GM12873 (cell line): ENCODE results near the gene GLB1L3.

Experiments used
- TF ChIP-seq, protein P1 (sequence below): IDR thresholded peaks from 2 replicates; pipeline ENCODE4 v1.5.1; 2012; ENCODE audit warnings: low read depth, mild to moderate bottlenecking, moderate library complexity, low read length, control low read depth; ENCODE audit not compliant: insufficient read depth; ENCODE audit errors: missing control alignments

Gene GLB1L3

DNA sequence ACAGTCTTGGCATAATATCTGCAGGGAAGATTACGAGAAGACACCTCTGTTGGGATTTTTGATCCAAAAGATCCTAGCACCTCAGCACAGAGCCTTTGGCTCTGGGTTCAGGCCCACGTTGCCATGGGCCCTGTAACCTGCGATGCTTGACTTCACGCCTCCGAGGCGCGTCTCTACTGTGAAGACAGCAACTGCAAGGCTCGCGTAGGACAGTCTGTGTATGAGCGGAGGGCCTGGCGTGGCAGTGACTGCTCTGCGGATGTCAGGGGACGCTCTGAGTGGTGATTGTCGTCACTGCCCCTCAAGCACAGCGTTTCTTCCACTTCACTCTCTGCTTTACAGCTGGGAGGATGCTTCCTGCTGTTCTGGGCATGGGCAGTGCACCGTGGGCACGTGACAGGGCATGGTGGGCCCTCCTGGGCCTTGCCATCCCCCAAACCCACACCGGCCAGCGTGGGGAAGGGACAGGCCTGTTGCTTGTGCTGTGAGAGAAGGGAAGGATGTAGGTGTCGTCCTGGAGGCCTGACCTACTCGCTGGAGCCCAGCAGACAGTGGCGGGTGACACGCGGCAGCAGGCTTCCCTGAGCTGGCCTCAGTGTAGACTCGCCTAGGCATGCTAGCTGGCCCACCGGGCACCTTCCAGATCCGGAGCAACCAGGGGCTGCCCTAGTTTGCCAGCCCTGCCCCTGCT lies 82.1 kb downstream of the GLB1L3 start:
- TF ChIP-seq, protein P1, sequence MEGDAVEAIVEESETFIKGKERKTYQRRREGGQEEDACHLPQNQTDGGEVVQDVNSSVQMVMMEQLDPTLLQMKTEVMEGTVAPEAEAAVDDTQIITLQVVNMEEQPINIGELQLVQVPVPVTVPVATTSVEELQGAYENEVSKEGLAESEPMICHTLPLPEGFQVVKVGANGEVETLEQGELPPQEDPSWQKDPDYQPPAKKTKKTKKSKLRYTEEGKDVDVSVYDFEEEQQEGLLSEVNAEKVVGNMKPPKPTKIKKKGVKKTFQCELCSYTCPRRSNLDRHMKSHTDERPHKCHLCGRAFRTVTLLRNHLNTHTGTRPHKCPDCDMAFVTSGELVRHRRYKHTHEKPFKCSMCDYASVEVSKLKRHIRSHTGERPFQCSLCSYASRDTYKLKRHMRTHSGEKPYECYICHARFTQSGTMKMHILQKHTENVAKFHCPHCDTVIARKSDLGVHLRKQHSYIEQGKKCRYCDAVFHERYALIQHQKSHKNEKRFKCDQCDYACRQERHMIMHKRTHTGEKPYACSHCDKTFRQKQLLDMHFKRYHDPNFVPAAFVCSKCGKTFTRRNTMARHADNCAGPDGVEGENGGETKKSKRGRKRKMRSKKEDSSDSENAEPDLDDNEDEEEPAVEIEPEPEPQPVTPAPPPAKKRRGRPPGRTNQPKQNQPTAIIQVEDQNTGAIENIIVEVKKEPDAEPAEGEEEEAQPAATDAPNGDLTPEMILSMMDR = no peak

DNA sequence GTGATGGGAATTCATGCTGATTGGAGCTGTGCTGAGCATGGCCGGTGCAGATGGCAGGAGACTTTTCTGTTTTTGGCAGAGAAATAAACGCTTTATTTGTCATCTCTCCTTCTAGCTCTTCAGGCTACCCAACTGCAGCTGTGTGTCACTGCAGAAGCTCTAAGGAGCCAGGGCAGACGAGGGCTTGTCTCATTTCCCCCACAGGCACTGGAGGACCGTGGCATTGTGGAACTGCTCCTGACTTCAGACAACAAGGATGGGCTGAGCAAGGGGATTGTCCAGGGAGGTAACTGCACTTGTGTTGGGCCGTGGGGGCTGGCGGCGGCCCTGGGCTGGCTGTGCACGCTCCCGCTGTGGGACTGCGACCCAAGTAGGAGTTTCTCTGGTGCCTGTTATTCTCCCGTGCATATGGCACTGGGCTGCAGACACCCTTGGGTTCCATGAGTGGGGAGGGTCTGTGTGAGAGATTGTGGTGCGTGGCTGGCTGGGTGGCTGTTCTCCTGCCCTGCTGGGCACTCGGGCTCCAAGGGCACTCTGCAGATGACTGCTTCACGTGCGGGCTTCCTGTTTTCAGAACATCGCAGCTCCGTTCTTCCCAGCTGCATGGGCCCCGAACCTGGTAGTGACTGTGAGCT lies 82.8 kb downstream of the GLB1L3 start:
- TF ChIP-seq, protein P1 = no peak

DNA sequence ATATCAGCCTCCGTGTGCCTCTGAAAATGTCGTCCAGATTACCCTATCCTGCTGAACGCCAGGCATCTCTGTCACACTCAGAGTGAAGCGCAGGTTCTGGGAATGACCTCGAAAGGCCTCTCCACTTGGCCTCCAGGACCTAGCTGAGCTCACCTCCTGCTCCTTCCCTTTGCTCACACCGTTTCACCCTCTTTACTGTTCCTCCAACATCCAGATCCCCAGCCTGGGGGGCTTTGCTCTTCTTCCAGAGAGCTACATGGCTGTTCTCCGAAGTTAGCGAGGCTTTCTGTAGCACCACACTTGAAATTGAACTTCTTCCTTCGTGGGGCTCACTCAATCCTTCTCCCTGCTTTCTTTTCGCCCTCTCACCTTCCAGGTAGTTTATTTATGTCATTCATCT lies 83.5 kb downstream of the GLB1L3 start:
- TF ChIP-seq, protein P1 = no peak

DNA sequence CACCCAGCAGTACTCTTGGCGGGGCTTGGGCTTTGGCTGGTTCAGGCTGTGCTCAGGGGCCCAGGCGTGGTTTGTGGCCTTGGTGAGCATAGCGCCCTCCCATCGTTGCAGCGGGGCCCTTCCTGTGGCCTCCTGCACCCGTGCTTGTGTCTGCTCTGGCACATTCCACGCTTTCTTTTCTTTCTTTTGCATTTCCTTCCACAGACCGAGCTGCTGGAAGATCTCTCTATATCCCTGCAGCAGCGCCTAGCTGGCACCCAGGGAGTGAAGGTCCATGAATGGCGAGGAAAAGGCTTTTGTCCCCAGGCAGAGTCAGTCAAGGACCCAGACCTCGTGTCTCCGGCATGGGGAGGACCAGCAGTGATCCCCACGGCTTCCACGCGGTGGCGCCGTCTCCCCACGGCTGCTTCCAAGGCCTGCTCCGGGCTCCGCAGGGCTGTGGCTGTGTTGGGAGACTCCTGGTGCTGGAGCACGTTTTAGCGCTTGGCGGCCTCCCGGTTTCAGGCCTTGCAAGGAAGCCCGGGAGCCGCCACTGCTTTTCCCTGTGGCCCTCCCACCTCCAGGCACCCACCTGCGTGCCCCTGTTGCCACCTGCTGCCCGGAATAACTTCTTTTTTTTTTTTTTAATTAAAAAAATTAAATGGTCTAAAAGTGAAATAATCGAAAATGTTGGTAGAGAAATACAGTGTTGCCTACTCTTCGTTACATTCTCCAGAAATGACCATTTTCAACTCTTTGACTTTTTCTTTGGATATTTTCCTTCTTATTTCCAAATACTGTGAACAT lies 84.1 kb downstream of the GLB1L3 start:
- TF ChIP-seq, protein P1 = peak; percentile 95

DNA sequence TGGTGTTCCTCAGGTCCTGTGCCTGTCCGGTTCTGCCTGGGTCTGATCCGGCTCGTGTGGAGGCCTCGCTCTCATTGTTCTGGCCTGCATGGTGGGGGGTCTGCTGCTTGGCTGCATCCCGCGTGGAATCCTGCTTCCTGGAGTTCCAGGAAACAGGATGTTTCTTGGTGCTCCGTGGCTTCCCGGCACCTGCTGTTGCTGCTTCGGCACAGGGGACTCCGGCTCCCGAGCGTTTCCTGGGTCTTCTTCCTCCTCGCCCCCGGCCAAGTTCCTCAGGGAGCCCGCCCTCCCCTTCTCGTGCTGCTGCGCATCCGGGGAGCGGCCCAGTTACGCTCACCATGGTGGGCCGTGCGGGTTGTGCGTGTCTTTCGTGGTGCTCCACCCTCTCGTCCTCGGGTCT lies 85.5 kb downstream of the GLB1L3 start:
- TF ChIP-seq, protein P1 = no peak

DNA sequence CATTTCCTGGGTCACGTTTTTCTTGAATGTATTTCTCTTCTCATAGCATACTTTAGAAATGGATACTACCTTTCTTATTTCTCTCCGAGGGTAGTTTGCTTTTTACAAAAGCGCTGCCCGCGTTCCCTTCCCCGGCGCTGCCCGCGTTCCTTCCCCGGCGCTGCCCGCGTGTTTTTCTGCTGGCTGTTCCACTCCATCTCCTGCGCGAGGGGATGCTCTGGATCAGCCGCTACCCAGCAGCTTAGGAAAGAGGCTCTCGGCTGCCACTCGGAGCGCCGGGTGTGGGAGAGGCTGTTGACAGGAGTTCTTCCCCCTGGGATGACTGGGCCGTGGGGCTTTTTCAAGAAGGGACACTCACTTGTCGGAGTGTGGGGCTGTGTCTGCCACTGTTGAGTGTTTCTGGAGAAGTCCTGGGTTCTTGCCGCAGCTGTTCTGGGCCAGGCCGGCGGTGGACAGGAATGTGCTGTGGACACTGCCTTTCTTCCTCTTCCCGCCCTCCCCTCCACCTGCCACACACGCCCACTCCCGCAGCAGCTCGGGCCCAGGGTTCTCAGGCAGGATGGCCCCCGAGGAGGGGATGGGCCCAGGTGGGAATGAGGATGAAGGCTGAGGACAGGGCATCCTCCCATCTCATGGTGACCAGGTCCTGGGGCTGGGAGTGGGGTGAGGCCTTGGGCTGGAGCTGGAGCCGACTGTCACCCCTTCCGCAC lies 86.2 kb downstream of the GLB1L3 start:
- TF ChIP-seq, protein P1 = no peak
